Stimulated activated CD4-positive, alpha-beta T cell treated with anti-CD3 and anti-CD28 coated beads, Interleukin-4, amount 100 ng/mL, for 1 hour (primary cell): Measurements from ENCODE around the gene VPS11.

ENCODE experiments used
- DNase-seq: peaks from one replicate; pipeline ENCODE4 v3.0.0-alpha.2; 2020

The VPS11 gene

GRCh38 chr11:119126675-119127268 lies 59.2 kb downstream of the VPS11 start:
- no peak for DNase-seq

DNA sequence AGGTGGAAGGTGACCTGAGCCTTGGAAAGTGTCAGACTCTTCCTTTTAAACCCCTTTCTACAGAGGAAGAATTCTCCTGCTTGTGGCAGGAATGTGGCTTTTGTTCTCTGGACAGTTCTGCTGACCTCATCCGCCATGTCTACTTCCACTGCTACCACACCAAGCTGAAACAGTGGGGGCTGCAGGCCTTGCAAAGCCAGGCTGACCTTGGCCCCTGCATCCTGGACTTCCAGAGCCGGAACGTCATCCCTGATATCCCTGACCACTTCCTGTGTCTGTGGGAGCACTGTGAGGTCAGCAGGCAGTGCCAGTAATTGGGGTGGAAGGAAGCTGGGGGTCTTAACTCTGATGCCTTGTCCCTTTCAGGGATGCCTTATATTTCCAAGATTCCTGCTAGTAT lies 63.0 kb downstream of the VPS11 start:
- DNase-seq, result no peak
